SK-N-SH (cell line): Measurements from ENCODE around the gene NSUN2. TPM values are rescaled to one million over a fixed set of nuclear protein-coding genes. Genes with fewer than 3 reads are reported as not detected.

Experiments
- CTCF ChIA-PET: fragments of 300-600, 350-600 bp; formaldehyde crosslinking; extraction: SDS; loops from one replicate; lab custom pipeline; 2021; lab: Yijun Ruan, JAX
- POLR2A ChIA-PET: fragments of 350-600 bp; sonication (Branson Sonifier 250); formaldehyde crosslinking; extraction: SDS; loops from one replicate; lab custom pipeline; 2020; ENCODE audit warnings: antibody characterized with exemption, inconsistent platforms; lab: Yijun Ruan, JAX
- DNase-seq: peaks from one replicate; pipeline ENCODE4 v3.0.0; 2012
- H2AFZ ChIP-seq: fragments of 200-600 bp; sonication (generic); 2 replicates; pipeline ENCODE4 v1.8.1; 2016; ENCODE audit warnings: antibody characterized with exemption, mild to moderate bottlenecking, low read depth
- H3F3A ChIP-seq: fragments of 200-600 bp; sonication (generic); replicated peaks from 2 replicates; pipeline ENCODE3; 2016; ENCODE audit warnings: antibody characterized with exemption, mild to moderate bottlenecking; ENCODE audit not compliant: insufficient read depth
- H3K27ac ChIP-seq, 2 experiments: fragments of 200-500 bp in 1 of 2; fragments of 200-600 bp in 1 of 2; sonication (Bioruptor generic) in 1 of 2; sonication (generic), shearing (Covaris generic) in 1 of 2; 2 replicates each; pipeline versions ENCODE4 v1.5.1 to v1.6.1; 2014 to 2016; ENCODE audit warnings: low read depth in 2 of 2, inconsistent platforms in 1 of 2, low read length in 1 of 2, mild to moderate bottlenecking in 1 of 2, mixed read lengths in 1 of 2
- H3K27me3 ChIP-seq: fragments of 200-600 bp; sonication (generic), shearing (Covaris generic); 2 replicates; pipeline ENCODE4 v1.6.1; 2016; ENCODE audit warnings: mixed run types; ENCODE audit not compliant: insufficient read depth
- H3K36me3 ChIP-seq, 2 experiments: fragments of 200-500 bp in 1 of 2; fragments of 200-600 bp in 1 of 2; sonication (Bioruptor generic) in 1 of 2; sonication (generic) in 1 of 2; replicated peaks in 1 of 2; 2 replicates each; pipeline versions ENCODE3 to v1.5.1; 2014 to 2016; ENCODE audit warnings: low read length in 1 of 2, mild to moderate bottlenecking in 1 of 2; ENCODE audit not compliant: insufficient read depth in 2 of 2, control insufficient read depth in 1 of 2
- H3K4me1 ChIP-seq, 2 experiments: fragments of 200-500 bp in 1 of 2; fragments of 200-600 bp in 1 of 2; sonication (Bioruptor generic) in 1 of 2; sonication (generic), shearing (Covaris generic) in 1 of 2; 2 replicates each; pipeline versions ENCODE4 v1.5.1 to v1.6.1; 2014 to 2016; ENCODE audit warnings: low read depth in 1 of 2, low read length in 1 of 2, mixed run types in 1 of 2; ENCODE audit not compliant: insufficient read depth in 2 of 2, control insufficient read depth in 1 of 2
- H3K4me2 ChIP-seq: fragments of 200-600 bp; sonication (generic), shearing (Covaris generic); 2 replicates; pipeline ENCODE4 v1.6.1; 2017; ENCODE audit warnings: mixed run types
- H3K4me3 ChIP-seq, 2 experiments: fragments of 200-500 bp in 1 of 2; fragments of 200-600 bp in 1 of 2; sonication (Bioruptor generic) in 1 of 2; sonication (generic), shearing (Covaris generic) in 1 of 2; 2 replicates each; pipeline versions ENCODE4 v1.5.1 to v1.8.1; 2014 to 2016; ENCODE audit warnings: low read depth in 2 of 2, inconsistent platforms in 1 of 2, low read length in 1 of 2, mild to moderate bottlenecking in 1 of 2, mixed read lengths in 1 of 2, moderate library complexity in 1 of 2
- H3K79me2 ChIP-seq: fragments of 200-600 bp; sonication (generic); 2 replicates; pipeline ENCODE4 v1.8.1; 2017; ENCODE audit warnings: mild to moderate bottlenecking; ENCODE audit not compliant: insufficient read depth
- H3K9ac ChIP-seq: fragments of 200-600 bp; sonication (generic); 2 replicates; pipeline ENCODE4 v1.6.1; 2017; ENCODE audit warnings: mixed run types
- H3K9me2 ChIP-seq: fragments of 200-600 bp; sonication (generic); 2 replicates; pipeline ENCODE4 v1.6.1; 2017; ENCODE audit warnings: mixed run types
- H3K9me3 ChIP-seq: fragments of 200-600 bp; sonication (generic); 2 replicates; pipeline ENCODE4 v1.6.1; 2017; ENCODE audit warnings: mixed run types, mild to moderate bottlenecking, moderate library complexity
- H4K20me1 ChIP-seq: fragments of 200-600 bp; sonication (generic); 2 replicates; pipeline ENCODE4 v1.6.1; 2017; ENCODE audit warnings: mild to moderate bottlenecking, mixed run types; ENCODE audit not compliant: insufficient read depth
- CHD2 ChIP-seq: fragments of 150-350 bp; IDR thresholded peaks from 2 replicates; pipeline ENCODE4 v1.6.1; 2018; ENCODE audit warnings: low read length; ENCODE audit not compliant: partially characterized antibody
- CTCF ChIP-seq: fragments of 200-600 bp; sonication (generic); IDR thresholded peaks from 2 replicates; pipeline ENCODE4 v1.6.1; 2017; ENCODE audit warnings: antibody characterized with exemption, mild to moderate bottlenecking, moderate library complexity
- EP300 ChIP-seq, 2 experiments: IDR thresholded peaks; 2 replicates each; pipeline versions ENCODE4 v1.4.0 to v1.6.1; 2012; ENCODE audit warnings: borderline replicate concordance in 1 of 2, low read depth in 1 of 2, low read length in 1 of 2
- FOXM1 ChIP-seq: IDR thresholded peaks from 2 replicates; pipeline ENCODE4 v1.4.0; 2012; ENCODE audit warnings: low read depth, mild to moderate bottlenecking
- GABPA ChIP-seq: IDR thresholded peaks from 2 replicates; pipeline ENCODE4 v1.4.0; 2012; ENCODE audit warnings: low read depth, mild to moderate bottlenecking
- GATA2 ChIP-seq: sonication (generic); formaldehyde crosslinking; IDR thresholded peaks from 2 replicates; pipeline ENCODE4 v1.5.0; 2020; ENCODE audit warnings: mild to moderate bottlenecking, missing genetic modification reagents
- IRF3 ChIP-seq: fragments of 150-350 bp; IDR thresholded peaks from 2 replicates; pipeline ENCODE4 v1.6.1; 2016; ENCODE audit warnings: mild to moderate bottlenecking, low read depth, low read length
- JUND ChIP-seq: IDR thresholded peaks from 2 replicates; pipeline ENCODE4 v1.4.0; 2012
- MEF2A ChIP-seq: IDR thresholded peaks from 2 replicates; pipeline ENCODE4 v1.4.0; 2012; ENCODE audit warnings: low read depth, borderline replicate concordance
- PBX3 ChIP-seq: IDR thresholded peaks from 2 replicates; pipeline ENCODE4; 2012
- RAD21 ChIP-seq: IDR thresholded peaks from 2 replicates; pipeline ENCODE4 v1.6.1; 2012; ENCODE audit warnings: mild to moderate bottlenecking, low read length
- REST ChIP-seq: IDR thresholded peaks from 2 replicates; pipeline ENCODE4 v1.6.1; 2012; ENCODE audit warnings: mild to moderate bottlenecking, low read depth, low read length, moderate library complexity
- RXRA ChIP-seq: IDR thresholded peaks from 2 replicates; pipeline ENCODE4 v1.4.0; 2012; ENCODE audit warnings: low read depth, mild to moderate bottlenecking, borderline replicate concordance
- SMC3 ChIP-seq: IDR thresholded peaks from 2 replicates; pipeline ENCODE4 v1.6.1; 2012; ENCODE audit warnings: low read depth, low read length, improper control_type of control experiment
- TAF1 ChIP-seq: IDR thresholded peaks from 2 replicates; pipeline ENCODE4 v1.6.1; 2012; ENCODE audit warnings: low read depth, mild to moderate bottlenecking, low read length, moderate library complexity, borderline replicate concordance
- USF1 ChIP-seq: IDR thresholded peaks from 2 replicates; pipeline ENCODE4 v1.4.0; 2012; ENCODE audit warnings: low read depth, borderline replicate concordance
- USF2 ChIP-seq: fragments of 150-350 bp; IDR thresholded peaks from 2 replicates; pipeline ENCODE4 v1.6.1; 2017; ENCODE audit warnings: antibody characterized with exemption, low read length, low read depth, borderline replicate concordance
- YY1 ChIP-seq: IDR thresholded peaks from 2 replicates; pipeline ENCODE4 v1.4.0; 2012; ENCODE audit warnings: low read depth, mild to moderate bottlenecking
- polyA plus RNA-seq, 3 experiments: library from polyadenylated mRNA; depleted of rRNA; stranded (reverse); fragments of >200 nt; gene quantifications; 2 replicates each; pipeline ENCODE4 v1.2.3, GENCODE V29; 2012

The NSUN2 gene
- polyA plus RNA-seq, 1 of the 3 experiments (the other 2 are of a cell fraction), result 78.9 TPM

GRCh38 chr5:6567835-6568234, 65.0 kb downstream of the NSUN2 start:
- H3F3A ChIP-seq, result no peaks in the 10 kb centered on the region
- TF ChIP-seq FOXM1 (no peak), RAD21 (no peak), TAF1 (no peak), EP300 (IDR thresholded peaks at IDR 0.05; ENCODE audit: borderline replicate concordance in 1 of 2, low read depth in 1 of 2, low read length in 1 of 2) (no peak), IRF3 (no peak), CTCF (no peak), USF2 (no peak), REST (no peak), MEF2A (no peak), PBX3 (no peak), USF1 (no peak), GABPA (no peak), SMC3 (no peak), GATA2 (CRISPR knock-in tag) (no peak), JUND (no peak), YY1 (no peak), RXRA (no peak), CHD2 (no peak)
- TF ChIP-seq, all 33 proteins: peak for 0
- H3K79me2 ChIP-seq, result no peaks in the 10 kb centered on the region
- no peak overlapping the region for H3K4me2 ChIP-seq
- H3K4me3 ChIP-seq, result no peak overlapping the region
- H3K9me3 ChIP-seq, result no peaks in the 10 kb centered on the region
- DNase-seq, result no peak
- no peaks in the 10 kb centered on the region for H3K27me3 ChIP-seq
- no peak overlapping the region for H2AFZ ChIP-seq
- H3K36me3 ChIP-seq, result no peaks in the 10 kb centered on the region
- H3K4me1 ChIP-seq, result no peaks in the 10 kb centered on the region
- CTCF ChIA-PET, result no interaction called here
- no peak overlapping the region for H3K9ac ChIP-seq
- no peak overlapping the region for H3K27ac ChIP-seq
- H3K9me2 ChIP-seq, result no peaks in the 10 kb centered on the region
- POLR2A ChIA-PET, result no interaction called here
- no peaks in the 10 kb centered on the region for H4K20me1 ChIP-seq
